Gastroesophageal sphincter (tissue), 4 donors: ENCODE measurements around the gene LMAN2. TPM values are rescaled to one million over a fixed set of nuclear protein-coding genes. Genes with fewer than 3 reads are reported as not detected.
A peak's percentile ranks its signal among the peaks of the same experiment; 100 is the strongest.

Source experiments
- ATAC-seq: fragments of 150-250 bp; one replicate; pipeline ENCODE4 v1.9.1; 2016; ENCODE audit warnings: mild to moderate bottlenecking, moderate library complexity
- H3K27ac ChIP-seq, 4 donors: fragments of 200-600 bp; sonication (generic) in 3 of 4; 1 replicate in 3 of 4; 2 replicates in 1 of 4; pipeline ENCODE4 v1.5.1; 2016 to 2019
- H3K27me3 ChIP-seq: fragments of 200-600 bp; sonication (generic); one replicate; pipeline ENCODE4 v1.5.1; 2019
- H3K36me3 ChIP-seq, 2 donors: fragments of 200-600 bp; sonication (generic); one replicate each; pipeline ENCODE4 v1.5.1; 2019; ENCODE audit warnings: control low read depth in 1 of 2
- H3K4me1 ChIP-seq, 3 donors: fragments of 200-600 bp; sonication (generic); 1 replicate in 2 of 3; 2 replicates in 1 of 3; pipeline ENCODE4 v1.5.1; 2016 to 2019; ENCODE audit warnings: control low read depth in 2 of 3
- H3K4me3 ChIP-seq, 2 donors: fragments of 200-600 bp; sonication (generic); one replicate each; pipeline ENCODE4 v1.5.1; 2019; ENCODE audit warnings: mild to moderate bottlenecking in 1 of 2, moderate library complexity in 1 of 2
- H3K9me3 ChIP-seq, 3 donors: fragments of 200-600 bp; sonication (generic); one replicate each; pipeline ENCODE4 v1.5.1; 2017 to 2019; ENCODE audit warnings: control low read depth in 2 of 3
- CTCF ChIP-seq, 4 experiments: fragments of 200-600 bp in 2 of 4; fragments of 450-650 bp in 2 of 4; sonication (generic) in 1 of 4; IDR thresholded peaks; one replicate each; pipeline ENCODE4 v1.5.1; 2017 to 2019; ENCODE audit warnings: antibody characterized with exemption in 4 of 4, mild to moderate bottlenecking in 2 of 4, moderate library complexity in 2 of 4
- EP300 ChIP-seq: sonication (generic); formaldehyde crosslinking; IDR thresholded peaks from one replicate; pipeline ENCODE4 v1.6.1; 2017; ENCODE audit warnings: antibody characterized with exemption, mild to moderate bottlenecking
- POLR2A ChIP-seq, 2 donors: fragments of 450-650 bp; IDR thresholded peaks; one replicate each; pipeline ENCODE4 v1.6.1; 2017; ENCODE audit warnings: antibody characterized with exemption in 2 of 2, mild to moderate bottlenecking in 2 of 2, moderate library complexity in 1 of 2
- POLR2AphosphoS5 ChIP-seq: sonication (generic); formaldehyde crosslinking; IDR thresholded peaks from one replicate; pipeline ENCODE4 v1.6.1; 2017; ENCODE audit warnings: antibody characterized with exemption
- WGBS, 2 donors: methylation state at CpG; one replicate each; pipeline ENCODE4 v1.1.5; 2018; ENCODE audit warnings: low coverage in 1 of 2; 5-methylcytosine and 5-hydroxymethylcytosine counted together
- total RNA-seq, 4 donors: library from RNA; depleted of rRNA; stranded (reverse); fragments of >200 nt; gene quantifications; one replicate each; pipeline ENCODE4 v1.1.0, GENCODE V29; 2016

Gene LMAN2
- total RNA-seq, 4 donors from 2014 or later = 78.1 to 147 (median 111) TPM

DNA sequence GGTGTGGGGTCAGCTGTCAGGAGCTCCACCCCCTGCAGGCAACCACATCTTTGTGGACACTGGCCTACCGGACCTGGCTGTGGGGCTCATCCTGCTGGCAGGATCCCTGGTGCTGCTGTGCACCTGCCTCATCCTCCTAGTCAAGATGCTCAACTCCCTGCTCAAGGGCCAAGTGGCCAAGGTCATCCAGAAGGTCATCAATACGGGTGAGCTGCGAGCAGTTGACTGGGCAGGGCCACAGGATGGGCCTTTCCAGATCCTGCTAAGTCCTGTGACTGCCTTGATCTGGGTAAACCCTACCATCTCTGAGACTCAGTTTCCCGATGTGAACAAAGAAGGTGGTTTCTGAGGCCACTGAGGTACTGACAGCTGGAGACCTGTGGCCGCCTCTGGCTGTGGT is 42.5 kb upstream of the LMAN2 start:
- Histone ChIP-seq H3K27ac (no peak overlapping the region), H3K36me3 (no peaks in the 10 kb centered on the region), H3K9me3 (no peaks in the 10 kb centered on the region), H3K4me3 (no peak overlapping the region), H3K4me1 (peaks cover 0 to 14% (median 5%) of the 10 kb centered on the region in 3 donors), H3K27me3 (peaks cover 54% of the 10 kb centered on the region)
- TF ChIP-seq EP300 (no peak), POLR2AphosphoS5 (no peak)
- 20 to 60% methylated on average over 1 of the region's 5 CpGs for WGBS, 2 donors
- ATAC-seq = no peak

- no peak overlapping the region for H3K27ac ChIP-seq
- no peaks in the 10 kb centered on the region for H3K36me3 ChIP-seq
- peaks cover 53% of the 10 kb centered on the region for H3K27me3 ChIP-seq
- ATAC-seq = no peak
- TF ChIP-seq POLR2A (IDR thresholded peaks at IDR 0.05) = no peak
- TF ChIP-seq EP300 = no peak
- no peak for TF ChIP-seq CTCF (IDR thresholded peaks at IDR 0.05)
- no peak for TF ChIP-seq POLR2AphosphoS5
- peaks cover 0 to 16% (median 5%) of the 10 kb centered on the region in 3 donors for H3K4me1 ChIP-seq
- no peaks in the 10 kb centered on the region for H3K9me3 ChIP-seq
- H3K4me3 ChIP-seq = no peak overlapping the region
- 100% methylated on average over 1 of the region's 1 CpG; no CpG with 5 or more reads in 1 of the 2 donors for WGBS, 2 donors
Observed at GRCh38 chr5:177393206-177393765, 41.8 kb upstream of the LMAN2 start.

DNA sequence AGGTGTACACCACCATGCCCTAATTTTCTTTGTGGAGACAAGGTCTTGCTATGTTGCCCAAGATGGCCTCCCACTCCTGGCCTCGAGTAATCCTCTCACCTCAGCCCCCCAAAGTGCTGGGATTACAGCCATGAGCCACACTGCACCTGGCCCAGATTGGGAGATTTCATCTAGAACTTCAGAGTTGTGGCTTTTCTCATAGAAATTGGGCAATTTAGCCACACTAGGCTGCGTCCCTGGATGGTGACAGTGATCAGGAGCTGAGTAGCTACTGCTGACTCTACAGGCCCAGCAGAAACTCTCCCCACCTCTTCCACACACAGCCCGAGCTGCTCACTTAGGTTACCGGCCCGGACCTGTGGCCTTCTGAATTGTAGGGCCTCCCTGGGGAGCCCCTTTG is 41.3 kb upstream of the LMAN2 start:
- ATAC-seq = no peak
- no peak for TF ChIP-seq POLR2A (IDR thresholded peaks at IDR 0.05)
- TF ChIP-seq EP300 = no peak
- TF ChIP-seq CTCF (IDR thresholded peaks at IDR 0.05) = no peak
- TF ChIP-seq POLR2AphosphoS5 = no peak
- WGBS, 2 donors = 83% methylated on average over 1 of the region's 5 CpGs; no CpG with 5 or more reads in 1 of the 2 donors
- Histone ChIP-seq H3K27me3 (peaks cover 53% of the 10 kb centered on the region), H3K4me3 (no peak overlapping the region), H3K9me3 (no peaks in the 10 kb centered on the region), H3K4me1 (peaks cover 0 to 16% (median 5%) of the 10 kb centered on the region in 3 donors), H3K27ac (no peak overlapping the region), H3K36me3 (no peaks in the 10 kb centered on the region)

GRCh38 chr5:177390363-177391300 is 39.2 kb upstream of the LMAN2 start:
- no peaks in the 10 kb centered on the region for H3K36me3 ChIP-seq
- peaks cover 0 to 16% (median 5%) of the 10 kb centered on the region in 3 donors for H3K4me1 ChIP-seq
- no peak overlapping the region for H3K4me3 ChIP-seq
- 15 to 17% methylated on average over 4 to 7 of the region's 13 CpGs for WGBS, 2 donors
- TF ChIP-seq EP300 (no peak), POLR2AphosphoS5 (no peak), POLR2A (IDR thresholded peaks at IDR 0.05) (no peak), CTCF (IDR thresholded peaks at IDR 0.05) (peak in 3 of 4 experiments; percentile 97 to 99 (median 98))
- H3K27ac ChIP-seq = peak overlapping the region in 1 of 4 donors; percentile 20
- peak; percentile 75 for ATAC-seq
- H3K9me3 ChIP-seq = no peaks in the 10 kb centered on the region
- peaks cover 42% of the 10 kb centered on the region for H3K27me3 ChIP-seq
